ENCODE measurements around the gene PTP4A1. TPM values are rescaled to one million over a fixed set of nuclear protein-coding genes. Genes with fewer than 3 reads are reported as not detected.

PTP4A1 gene
- polyA plus RNA-seq, 1 of the 3 experiments (the other 2 are of a cell fraction): 12.5 TPM

- Histone ChIP-seq H4K20me1 (ENCODE audit: insufficient read depth) (no peaks in the 10 kb centered on the region), H3K27me3 (ENCODE audit: insufficient read depth) (no peaks in the 10 kb centered on the region), H3K27ac (ENCODE audit: low read depth in 2 of 2, low read length in 1 of 2) (no peak overlapping the region), H3K36me3 (replicated peaks in 1 of 2; ENCODE audit: control insufficient read depth in 1 of 2, insufficient read depth in 2 of 2, low read length in 1 of 2) (no peaks in the 10 kb centered on the region), H3K9me2 (no peaks in the 10 kb centered on the region), H3K4me1 (ENCODE audit: control insufficient read depth in 1 of 2, insufficient read depth in 2 of 2, low read depth in 1 of 2, low read length in 1 of 2) (no peaks in the 10 kb centered on the region), H3K4me3 (ENCODE audit: low read depth in 2 of 2, low read length in 1 of 2) (no peak overlapping the region), H3K9me3 (no peaks in the 10 kb centered on the region), H3K79me2 (ENCODE audit: insufficient read depth) (no peaks in the 10 kb centered on the region), H3K9ac (no peak overlapping the region), H3K4me2 (no peak overlapping the region), H2AFZ (ENCODE audit: low read depth) (no peak overlapping the region; the same call in 1 of the 2 replicates), H3F3A (replicated peaks; ENCODE audit: insufficient read depth) (no peaks in the 10 kb centered on the region)
- DNase-seq: no peak
- 61% methylated on average over 3 of the region's 3 CpGs for WGBS (ENCODE audit: low lambda C conversion rate)
- TF ChIP-seq POLR2AphosphoS5 (IDR thresholded peaks at IDR 0.05; ENCODE audit: low read depth, low read length) (no peak), JUND (IDR thresholded peaks at IDR 0.05) (no peak), FOXM1 (IDR thresholded peaks at IDR 0.05; ENCODE audit: low read depth) (no peak), YY1 (IDR thresholded peaks at IDR 0.05; ENCODE audit: low read depth) (no peak), TCF12 (IDR thresholded peaks at IDR 0.05) (no peak), RAD21 (IDR thresholded peaks at IDR 0.05; ENCODE audit: low read length) (no peak), CTCF (IDR thresholded peaks at IDR 0.05) (no peak), EP300 (IDR thresholded peaks at IDR 0.05; ENCODE audit: borderline replicate concordance in 1 of 2, low read depth in 1 of 2, low read length in 1 of 2) (no peak), USF2 (IDR thresholded peaks at IDR 0.05; ENCODE audit: borderline replicate concordance, low read depth, low read length) (no peak), GATA2 (CRISPR knock-in tag; IDR thresholded peaks at IDR 0.05) (no peak), FOSL2 (IDR thresholded peaks at IDR 0.05; ENCODE audit: borderline replicate concordance, low read depth) (no peak), FOXJ3 (CRISPR knock-in tag; IDR thresholded peaks at IDR 0.05) (no peak), SMC3 (IDR thresholded peaks at IDR 0.05; ENCODE audit: low read depth, low read length) (no peak), NFIC (IDR thresholded peaks at IDR 0.05; ENCODE audit: borderline replicate concordance) (no peak), ZBTB33 (IDR thresholded peaks at IDR 0.05; ENCODE audit: borderline replicate concordance, low read depth) (no peak), ELF1 (IDR thresholded peaks at IDR 0.05) (no peak), NRF1 (IDR thresholded peaks at IDR 0.05; ENCODE audit: low read depth, low read length) (no peak)
- ChIA-PET POLR2A (no interaction called here), CTCF (no interaction called here)
Observed at GRCh38 chr6:63553208-63553607, 19.1 kb upstream of the PTP4A1 start.

Data from SK-N-SH (cell line).